Measurements from ENCODE around the gene ZCCHC14.

The ZCCHC14 gene

DNA sequence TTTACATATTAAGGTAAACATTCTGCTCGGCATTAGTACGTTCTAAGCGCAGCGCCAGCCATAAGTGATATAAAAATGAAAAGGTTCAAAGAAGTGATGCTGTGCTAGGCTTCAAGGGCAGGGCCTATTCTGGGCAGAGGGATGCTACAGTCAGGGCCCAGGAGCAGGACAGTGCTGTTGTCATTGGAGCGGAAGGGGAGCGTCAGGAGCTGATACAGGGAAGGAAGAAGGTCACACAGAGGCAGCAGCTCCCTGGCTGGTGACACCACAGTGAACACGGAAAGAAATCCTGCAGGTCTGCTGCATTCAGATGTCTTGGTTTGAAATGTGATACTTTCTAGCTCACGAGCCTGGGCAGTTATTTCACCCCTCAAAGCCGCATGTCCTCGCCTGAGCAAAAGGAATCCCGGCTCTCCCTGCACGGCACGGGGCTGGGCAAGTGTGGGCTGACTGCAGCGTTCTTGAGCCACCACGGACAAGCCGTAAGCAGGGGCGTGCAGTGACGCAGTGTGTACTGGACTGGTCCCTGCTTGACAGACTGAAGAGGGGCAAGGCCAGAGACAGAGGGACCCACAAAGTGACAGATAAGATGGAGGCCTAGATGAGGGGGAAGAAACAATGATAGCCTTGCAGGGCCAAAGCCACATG is 41.1 kb downstream of the ZCCHC14 start:
- no peak for DNase-seq

DNA sequence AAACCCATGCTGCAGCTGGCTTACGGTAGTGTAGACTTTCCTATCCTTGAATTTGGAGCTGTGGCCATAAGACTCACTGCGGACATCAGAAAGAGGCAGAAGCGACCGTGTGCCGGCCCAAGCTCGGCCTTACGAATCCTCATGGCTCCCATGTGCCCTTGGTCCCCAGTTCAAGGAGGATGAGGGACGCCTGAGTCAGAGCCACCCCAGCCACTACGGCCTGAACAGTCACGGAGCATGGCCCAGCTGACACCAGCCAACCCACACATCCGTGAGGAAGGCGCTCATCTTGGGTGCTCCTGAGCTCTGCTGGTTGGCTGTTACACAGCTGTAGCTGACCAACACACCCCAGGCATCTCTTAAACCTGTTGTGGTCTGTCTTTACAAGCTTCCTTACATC is 44.0 kb downstream of the ZCCHC14 start:
- no peak for DNase-seq

DNA sequence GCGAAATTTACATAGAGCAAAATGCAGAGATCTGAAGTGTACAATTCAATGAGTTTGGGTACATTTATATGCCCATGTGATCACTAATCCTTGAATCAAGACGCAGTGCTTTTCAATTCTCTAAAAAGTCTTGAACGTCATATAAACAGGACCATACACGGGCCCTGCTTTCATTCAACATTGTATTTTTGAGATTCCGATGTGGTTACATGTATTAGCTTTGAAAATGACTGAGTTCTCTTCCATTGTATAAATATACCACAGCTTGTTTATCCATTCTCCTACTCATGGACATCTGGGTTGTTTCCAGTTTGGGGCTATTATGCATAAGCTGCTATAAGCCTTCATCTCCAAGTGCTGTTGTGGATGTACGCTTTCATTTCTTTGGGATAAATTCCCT is 45.5 kb downstream of the ZCCHC14 start:
- DNase-seq: no peak

DNA sequence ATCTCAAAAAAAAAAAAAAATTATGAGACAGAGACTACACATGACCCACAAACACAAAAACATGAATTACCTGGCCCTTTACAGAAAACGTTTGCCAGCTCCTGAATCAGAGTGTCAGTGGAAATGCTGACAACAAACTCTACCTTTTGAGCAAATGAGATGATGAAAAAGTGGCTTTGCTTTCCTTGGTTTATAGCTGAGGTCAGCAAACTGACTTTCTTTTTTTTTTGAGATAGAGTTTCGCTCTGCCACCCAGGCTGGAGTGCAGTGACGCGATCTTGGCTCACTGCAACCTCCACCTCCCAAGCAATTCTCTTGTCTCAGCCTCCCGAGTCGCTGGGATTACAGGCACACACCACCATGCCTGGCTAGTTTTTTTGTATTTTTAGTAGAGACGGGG is 46.3 kb downstream of the ZCCHC14 start:
- DNase-seq: no peak

DNA sequence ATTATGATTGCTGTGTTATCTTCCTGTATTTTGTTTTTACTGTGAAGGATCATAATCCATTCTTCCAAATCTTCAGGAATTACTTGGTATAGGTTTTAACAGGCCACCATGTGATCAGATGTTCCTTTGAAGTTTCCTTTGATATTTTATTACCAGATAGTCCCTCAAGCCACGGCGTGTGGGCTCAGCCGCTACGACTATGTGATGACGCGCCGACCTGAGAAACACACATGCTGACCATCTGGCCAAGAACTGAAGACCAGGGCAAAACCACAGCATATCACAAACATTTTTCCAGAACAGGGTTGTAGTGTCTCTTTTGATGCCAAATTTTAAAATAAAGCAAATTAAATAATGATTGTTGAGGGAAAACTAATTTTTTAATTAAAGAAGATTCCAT is 47.3 kb downstream of the ZCCHC14 start:
- DNase-seq: no peak

DNA sequence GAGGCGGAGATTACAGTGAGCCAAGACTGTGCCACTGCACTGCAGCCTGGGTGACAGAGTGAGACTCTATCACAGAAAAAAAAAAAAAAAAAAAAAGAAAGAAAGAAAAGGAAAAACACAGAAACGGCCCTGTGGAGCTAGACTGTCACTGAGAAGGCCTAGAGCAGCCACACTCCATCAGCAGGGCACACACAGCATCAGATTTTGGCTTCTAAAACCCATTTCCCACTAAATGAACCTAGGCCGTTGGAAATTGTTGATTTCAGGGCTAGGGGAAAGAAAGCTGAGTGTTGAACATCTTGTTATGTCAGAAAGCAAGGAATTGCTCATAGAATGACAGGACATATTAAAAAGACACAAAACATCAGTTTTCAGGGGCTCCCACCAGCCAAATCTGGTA is 48.9 kb downstream of the ZCCHC14 start:
- no peak for DNase-seq

DNA sequence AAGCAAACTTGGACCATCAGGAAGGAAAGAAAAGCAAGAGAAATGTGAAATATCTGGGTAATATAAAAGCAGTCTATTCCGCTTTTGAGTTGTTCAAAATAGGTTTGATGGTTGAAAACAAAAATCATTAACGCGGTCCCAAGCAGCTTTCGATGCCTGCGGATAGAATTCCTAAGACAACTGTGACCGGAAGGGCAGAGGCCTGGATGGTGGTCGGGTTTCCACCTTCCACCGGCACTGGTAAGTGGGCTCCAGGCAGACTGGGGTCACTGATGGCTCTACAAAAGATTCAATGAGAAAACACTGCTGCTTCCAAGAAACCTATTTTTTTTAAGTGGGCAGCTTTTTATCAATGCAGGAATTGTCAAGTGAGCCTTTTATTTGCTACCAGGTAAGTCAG is 49.8 kb downstream of the ZCCHC14 start:
- DNase-seq: no peak

DNA sequence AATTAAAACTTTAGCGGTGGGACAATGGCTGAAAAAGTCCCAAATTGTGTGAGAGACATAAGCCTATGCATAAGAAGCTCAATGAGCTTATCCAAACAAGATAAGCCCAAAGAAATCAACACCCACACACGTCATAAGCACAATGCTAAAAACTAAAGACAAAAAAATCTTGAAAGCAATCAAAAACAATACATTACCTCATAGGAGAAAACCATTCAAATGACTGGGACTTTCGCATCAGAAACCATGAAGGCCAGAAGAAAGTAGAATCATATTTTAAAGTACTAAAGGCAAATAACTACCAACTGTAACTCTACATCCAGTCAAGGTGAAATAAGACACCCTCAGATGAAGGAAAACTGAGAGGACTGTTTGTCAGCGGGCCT is 50.2 kb downstream of the ZCCHC14 start:
- DNase-seq: no peak

DNA sequence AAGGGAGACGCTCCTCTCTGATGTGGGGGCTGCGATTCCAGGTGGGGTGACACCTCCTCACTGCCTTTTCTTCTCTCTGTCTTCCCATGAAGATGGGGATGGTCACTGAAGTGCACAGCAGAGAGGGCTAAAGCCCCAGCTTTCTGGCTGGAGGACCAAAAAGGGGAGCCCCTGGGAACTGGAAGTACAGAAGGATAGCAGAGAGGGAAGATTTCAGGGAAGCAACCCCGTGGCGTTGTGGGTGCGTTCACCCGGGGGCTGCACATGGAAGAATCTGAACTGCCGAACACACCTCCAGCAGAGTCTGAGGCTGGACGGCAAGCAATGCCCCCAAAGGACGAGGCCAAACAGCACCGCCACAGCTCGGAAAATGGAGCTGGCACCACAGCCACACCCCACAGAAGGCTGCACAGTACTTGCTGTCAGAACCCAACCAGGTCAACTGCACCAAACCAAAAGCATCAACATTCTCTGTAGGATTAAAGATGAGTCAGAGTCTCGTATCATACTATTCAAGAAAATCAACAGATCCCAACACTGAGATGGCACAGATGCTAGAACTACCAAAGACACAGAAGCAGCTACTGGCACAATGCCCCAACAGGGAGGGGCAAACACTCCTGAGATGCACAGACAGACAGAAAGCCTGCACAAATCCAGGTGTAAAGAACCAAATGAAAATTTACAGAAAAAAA is 50.8 kb downstream of the ZCCHC14 start:
- no peak for DNase-seq

DNA sequence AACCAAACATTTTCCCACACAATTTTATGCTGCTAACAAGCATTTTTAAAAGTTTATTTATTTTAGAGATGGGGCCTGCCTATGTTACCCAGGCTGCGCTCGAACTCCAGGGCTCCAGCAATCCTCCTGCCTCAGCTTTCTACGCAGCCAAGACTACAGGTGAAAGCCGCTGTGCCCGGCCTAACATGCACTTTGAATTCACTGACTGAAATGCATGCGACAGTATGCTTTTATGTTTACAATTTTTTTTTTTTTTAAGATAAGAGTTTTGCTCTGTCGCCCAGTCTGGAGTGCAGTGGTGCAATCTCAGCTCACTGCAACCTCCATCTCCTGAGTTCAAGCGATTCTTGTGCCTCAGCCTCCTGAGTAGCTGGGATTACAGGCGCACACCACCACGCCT is 52.9 kb downstream of the ZCCHC14 start:
- DNase-seq: no peak

DNA sequence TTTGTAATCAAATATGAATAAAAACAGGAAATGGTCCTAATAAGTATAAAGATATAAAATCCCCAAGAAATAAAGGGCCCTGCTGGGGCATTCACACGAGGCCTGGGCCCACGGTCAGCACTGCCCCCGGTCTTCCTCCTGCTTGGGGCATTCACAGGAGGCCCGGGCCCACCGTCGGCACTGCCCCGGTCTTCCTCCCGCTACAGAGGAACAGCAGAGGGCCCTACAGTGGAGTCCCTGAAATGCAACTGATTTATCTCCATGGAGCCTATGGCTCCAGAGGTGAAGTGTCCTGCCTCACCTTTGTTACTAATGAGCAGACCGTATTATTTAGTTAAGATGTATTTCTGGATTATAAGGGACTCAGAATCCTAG is 54.2 kb downstream of the ZCCHC14 start:
- no peak for DNase-seq

DNA sequence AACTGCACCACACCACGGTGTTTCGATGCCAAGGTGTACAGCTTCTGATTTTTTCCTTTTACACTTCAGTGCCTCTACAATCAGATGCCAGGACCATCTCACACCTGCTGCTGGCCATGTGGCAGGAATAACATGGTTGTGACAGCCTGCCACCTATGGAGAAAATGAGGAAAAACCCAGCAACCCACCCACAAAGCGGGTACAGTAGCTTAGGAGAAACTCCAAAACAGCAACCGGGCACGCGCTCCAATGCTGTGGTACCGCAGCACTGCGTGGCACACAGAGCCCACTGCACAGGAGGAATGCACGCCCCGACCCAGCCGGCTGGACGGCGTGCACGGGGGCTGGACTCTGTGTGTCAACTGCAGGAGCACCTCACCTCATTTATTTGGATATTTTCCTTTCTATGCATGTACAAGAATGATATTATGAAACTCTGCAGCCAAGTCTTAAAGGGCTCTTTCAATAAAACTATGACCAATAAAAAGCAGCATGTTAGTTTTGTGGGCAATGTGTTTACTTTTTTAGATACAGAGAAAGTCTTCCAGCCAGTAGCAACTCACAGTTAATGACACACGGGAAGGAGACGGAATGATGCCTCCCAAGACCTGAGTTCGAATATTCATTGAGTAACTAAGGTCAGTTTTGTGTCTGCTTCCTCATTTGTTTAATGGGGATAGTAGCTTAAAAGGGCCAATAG is 54.8 kb downstream of the ZCCHC14 start:
- DNase-seq: no peak

DNA sequence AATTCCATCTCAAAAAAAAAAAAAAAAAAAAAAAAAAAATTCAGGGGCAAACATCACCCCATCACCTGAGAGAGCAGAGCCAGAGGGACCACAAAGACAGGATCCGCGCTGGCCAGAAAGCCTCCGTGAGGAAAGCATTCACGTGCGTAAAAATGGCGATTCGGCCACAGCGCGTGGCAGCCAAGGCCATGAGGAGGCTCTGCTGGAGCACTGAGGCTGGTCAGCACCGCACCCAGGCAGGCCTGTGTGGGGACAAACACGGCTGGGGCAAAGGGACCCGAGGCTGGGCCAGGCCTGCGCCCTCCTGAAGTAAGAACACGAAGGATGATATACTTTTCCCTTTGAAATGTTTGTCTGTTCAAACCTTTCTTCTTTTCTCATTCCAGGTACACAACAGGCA is 55.5 kb downstream of the ZCCHC14 start:
- DNase-seq: no peak

DNA sequence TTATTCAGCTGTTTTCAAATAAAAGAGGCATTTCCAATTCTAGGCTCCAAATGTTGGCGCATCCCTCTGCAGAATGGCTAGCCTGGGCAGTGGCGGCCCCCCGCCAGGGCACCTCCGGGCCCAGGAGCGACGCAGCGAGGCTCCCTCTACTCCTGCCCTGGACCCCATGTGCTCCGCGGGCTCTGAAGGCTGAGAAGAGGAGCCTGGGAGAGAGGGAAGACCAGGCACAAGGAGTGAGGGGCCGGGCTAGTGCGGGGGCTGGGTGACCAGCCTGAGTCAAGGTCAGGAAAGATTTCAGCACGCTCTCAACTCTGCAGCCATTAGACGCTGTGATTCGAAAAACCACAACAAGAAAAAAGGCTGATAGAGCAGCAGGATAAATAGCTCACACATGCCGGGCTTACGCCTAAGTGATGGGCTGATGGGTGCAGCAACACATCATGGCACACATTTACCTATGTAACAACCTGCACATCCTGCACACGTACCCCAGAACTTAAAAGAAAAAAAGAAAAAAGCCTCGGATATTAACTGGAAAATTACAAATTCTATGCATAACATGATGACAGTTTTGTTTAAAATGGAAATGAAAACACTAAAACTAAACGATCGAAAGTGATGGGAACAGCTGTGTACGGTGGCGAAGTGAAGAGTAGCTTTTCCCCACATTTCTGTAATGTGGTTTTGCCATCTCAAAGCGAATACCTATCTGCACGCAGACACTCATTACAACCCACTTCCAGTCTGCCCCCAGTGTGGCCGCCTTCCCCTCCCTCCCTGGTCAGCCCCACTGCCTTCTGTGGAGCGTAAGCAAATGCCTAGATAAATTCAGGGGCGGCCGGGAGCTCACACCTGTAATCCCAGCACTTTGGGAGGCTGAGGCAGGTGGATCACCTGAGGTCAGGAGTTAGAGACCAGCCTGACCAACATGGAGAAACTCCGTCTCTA is 56.3 kb downstream of the ZCCHC14 start:
- DNase-seq: no peak

DNA sequence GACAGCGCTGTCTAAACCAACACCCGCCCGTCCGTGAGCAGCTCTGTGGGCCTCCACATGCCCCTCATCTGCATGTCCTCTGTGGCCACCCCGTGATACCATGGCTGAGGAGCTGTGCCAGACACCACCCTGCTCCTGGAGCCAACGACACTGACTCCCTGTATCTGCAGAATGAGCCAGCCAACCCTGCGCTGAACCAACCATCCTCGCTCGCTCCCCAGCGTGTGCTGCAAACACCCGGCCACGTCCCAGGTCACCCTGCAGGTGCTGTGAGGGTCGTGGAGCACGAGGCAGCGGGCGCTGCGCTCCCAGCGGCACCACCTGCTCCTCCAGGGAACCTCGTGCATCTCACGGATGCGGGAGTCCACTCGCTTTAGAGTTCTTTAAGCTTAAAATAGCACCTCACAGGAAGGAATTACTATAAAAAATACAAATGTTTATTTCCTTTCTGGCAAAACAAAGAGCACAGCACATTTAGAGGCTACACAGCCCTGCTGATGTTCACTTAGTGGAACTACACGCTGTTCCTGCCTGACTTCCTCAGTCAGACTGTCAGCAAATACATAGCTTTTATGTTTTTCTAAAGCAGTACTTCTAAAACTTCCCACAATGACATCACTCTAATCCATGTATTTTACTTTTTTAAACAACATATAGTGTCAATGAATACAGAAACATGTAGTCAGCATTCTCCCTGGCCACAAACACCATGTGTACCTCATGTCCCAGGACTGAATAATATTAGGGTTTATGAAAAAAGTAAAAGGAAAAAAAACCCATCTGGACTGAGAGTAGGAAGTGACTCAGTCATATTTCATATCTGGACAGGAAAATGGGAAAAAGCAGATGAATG is 57.2 kb downstream of the ZCCHC14 start:
- DNase-seq: no peak

DNA sequence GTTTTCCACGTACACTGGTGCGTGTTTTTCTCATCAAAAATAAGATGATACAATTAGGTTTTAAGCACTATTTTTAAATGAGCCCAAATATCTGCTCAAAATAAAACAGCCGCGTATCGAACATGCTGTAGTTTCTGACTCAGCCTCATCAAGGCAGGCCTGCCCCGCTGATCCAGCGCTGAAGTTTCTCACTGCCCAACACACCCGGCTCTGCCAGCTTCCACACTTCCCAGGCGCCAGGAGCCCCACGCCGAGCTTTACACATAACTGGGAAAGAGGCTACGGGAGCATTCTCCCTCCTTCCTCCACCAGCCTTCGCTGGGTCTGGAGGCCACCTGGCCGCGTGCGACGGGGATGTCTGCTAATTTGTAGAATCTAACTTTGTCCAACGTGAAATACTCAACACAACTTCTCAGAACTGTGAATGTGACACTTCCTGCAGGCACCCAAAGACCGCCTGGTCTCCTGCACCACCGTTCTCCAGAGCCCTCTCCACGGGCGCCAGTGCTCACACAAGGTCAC is 58.6 kb downstream of the ZCCHC14 start:
- DNase-seq: no peak

DNA sequence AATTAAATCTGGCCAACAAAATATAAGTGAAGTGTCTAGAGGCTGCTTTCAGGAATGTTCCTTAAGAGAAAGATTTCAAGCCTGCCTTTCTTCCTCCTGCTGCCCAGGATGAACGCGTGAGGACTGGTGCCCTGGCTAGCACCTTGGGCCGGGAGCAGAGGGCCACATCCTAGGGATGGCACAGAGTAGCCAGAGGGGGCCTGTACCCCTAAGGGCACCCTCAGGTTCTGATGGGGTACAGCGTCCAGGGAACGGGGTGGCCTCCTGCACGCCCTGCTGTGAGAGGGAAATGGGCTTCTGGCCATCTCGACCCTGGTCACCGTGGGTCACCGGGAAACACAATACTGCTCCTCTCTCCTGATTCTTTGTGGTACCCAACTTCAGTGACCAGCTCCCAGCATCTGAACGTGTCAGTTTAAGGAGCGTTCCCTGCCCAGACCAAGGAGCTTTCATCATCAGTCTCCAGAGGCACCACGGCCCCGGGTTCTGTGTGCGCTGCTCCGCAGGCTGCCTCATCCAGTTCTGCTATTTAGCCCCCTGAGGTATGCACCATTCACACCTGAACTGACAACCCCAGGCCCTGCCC is 60.4 kb downstream of the ZCCHC14 start:
- DNase-seq: no peak

DNA sequence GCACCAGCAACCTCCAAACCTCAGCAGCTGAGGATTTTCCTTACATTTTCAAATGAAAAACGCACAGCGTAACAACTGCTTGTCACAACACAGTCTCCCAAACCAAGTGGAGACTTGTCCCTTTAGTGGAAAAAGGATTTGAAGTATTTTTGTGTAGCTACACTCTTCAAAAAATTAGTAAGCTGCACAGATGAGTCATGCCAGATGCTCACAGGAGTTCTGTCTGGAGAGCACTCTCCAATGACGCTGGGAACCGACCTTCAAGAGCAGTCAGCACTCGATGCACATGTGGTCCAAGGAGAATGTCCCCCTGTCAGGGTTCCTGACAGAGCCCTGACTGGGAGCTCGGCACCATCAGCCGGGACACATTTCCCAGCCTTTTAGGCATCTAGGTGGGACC is 60.9 kb downstream of the ZCCHC14 start:
- DNase-seq: no peak

DNA sequence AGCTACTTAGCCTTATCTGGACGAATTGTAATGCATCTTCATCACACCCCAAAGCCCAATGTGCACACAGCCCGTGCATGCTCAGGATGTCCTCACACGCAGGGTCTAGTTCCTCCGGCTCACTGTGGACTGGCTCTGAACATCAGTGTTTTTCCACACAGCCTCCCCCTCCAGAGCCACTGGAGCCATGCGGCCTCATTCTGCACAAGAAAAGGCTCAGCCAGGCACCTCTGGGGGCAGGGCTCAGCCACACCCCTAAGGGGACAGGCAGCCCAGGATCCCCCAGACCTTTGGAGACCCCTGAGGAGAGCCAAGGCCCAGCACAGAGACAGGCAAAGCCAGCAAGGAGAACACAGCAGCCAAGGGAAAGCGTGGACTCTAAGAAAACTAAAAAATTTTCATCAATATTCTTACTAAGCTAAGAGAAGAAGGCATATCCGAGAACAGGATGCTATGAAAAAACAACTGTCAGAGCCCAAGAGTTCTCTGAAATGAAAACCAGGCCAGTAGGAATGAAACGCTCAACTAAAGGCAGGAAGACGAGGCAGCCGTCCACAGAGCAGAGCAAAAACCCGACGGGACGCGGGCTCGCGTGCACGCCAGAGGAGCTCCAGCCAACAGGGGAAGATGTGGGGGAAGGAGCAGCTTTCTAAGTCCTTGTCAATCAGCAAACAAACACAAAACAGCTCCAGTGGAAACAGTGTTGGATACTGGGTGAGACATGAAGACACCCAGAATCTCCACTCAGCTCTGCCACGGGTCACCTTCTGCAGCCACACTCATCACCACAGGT is 66.2 kb downstream of the ZCCHC14 start:
- DNase-seq: no peak

DNA sequence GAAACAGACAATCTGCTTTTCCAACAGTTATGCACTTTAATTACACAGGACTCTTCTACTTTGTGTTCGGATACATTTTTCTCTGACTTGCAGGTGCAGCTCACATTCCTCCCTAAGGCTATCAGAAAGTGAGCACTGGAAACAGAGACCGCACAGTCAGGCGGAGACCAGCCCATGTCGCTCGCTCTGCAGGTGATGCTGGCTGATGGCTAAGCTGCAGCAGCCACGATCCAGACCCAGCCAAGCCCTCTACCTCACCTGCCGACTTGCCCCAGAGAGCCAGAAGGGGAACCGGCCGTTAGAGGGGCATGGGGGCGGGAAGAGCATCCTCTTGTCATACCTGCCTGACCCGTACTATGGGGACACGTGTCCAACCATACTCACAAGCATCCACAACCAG is 66.9 kb downstream of the ZCCHC14 start:
- DNase-seq: no peak

DNA sequence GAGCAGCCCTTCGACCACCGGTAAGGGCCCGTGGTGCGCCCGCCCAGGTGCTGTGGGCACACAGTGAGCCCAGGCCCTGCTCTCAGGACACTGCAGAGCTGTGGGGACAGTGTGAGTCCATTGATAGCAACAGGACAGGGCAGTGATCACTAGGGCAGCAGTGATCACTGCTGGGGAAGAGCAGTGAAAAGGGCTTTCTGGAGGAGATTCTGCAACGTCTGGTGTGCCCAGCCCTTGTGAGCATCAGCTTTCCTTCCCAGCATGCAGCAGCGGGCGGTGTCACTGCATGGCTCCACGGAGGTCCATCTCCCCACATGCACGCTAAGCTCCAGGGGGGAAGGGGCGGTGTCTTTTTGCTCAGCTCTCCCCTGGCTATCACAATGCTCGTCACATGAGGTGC is 68.6 kb downstream of the ZCCHC14 start:
- DNase-seq: no peak

Data from T1000 (cell line).